HL-60 (cell line): ENCODE data around the gene CTNNBIP1.

Experiments
- DNase-seq, 2 experiments: peaks; one replicate each; pipeline ENCODE4 v3.0.0-alpha.2; 2010 to 2020; ENCODE audit warnings: low read depth in 1 of 2, low spot score in 1 of 2
- H3K27ac ChIP-seq: fragments of 250-450 bp; sonication (Bioruptor Pico); replicated peaks from 2 replicates; pipeline ENCODE4 v1.5.1; 2020; ENCODE audit warnings: mild to moderate bottlenecking, moderate library complexity
- H3K27me3 ChIP-seq: fragments of 250-450 bp; sonication (Bioruptor Pico); 2 replicates; pipeline ENCODE4 v1.5.1; 2021; ENCODE audit warnings: mild to moderate bottlenecking, moderate library complexity; ENCODE audit not compliant: insufficient read depth, poor library complexity, severe bottlenecking
- H3K4me3 ChIP-seq: replicated peaks from 2 replicates; pipeline ENCODE4 v1.5.1; 2011; ENCODE audit warnings: mild to moderate bottlenecking, control low read depth, low read length; ENCODE audit not compliant: insufficient read depth
- GABPA ChIP-seq: IDR thresholded peaks from 2 replicates; pipeline ENCODE4 v1.6.1; 2012; ENCODE audit warnings: low read depth
- POLR2AphosphoS5 ChIP-seq: IDR thresholded peaks from 2 replicates; pipeline ENCODE4 v1.6.1; 2012; ENCODE audit warnings: low read depth
- SPI1 ChIP-seq: IDR thresholded peaks from 2 replicates; pipeline ENCODE4 v1.6.1; 2012; ENCODE audit warnings: low read depth, mild to moderate bottlenecking, borderline replicate concordance
- TF ChIP-seq, protein P1 (sequence below): IDR thresholded peaks from one replicate; pipeline ENCODE4 v1.5.1; 2011; ENCODE audit warnings: low read length, control low read depth, inconsistent platforms; ENCODE audit not compliant: insufficient read depth
- TF ChIP-seq, protein P2 (sequence below): IDR thresholded peaks from 2 replicates; pipeline ENCODE4 v1.6.1; 2012; ENCODE audit warnings: low read depth; ENCODE audit not compliant: insufficient replicate concordance

Gene CTNNBIP1

GRCh38 chr1:9835404-9835757, 74.7 kb downstream of the CTNNBIP1 start:
- no peak for TF ChIP-seq POLR2AphosphoS5
- no peak for TF ChIP-seq GABPA
- TF ChIP-seq SPI1 = no peak
- TF ChIP-seq, protein P1, sequence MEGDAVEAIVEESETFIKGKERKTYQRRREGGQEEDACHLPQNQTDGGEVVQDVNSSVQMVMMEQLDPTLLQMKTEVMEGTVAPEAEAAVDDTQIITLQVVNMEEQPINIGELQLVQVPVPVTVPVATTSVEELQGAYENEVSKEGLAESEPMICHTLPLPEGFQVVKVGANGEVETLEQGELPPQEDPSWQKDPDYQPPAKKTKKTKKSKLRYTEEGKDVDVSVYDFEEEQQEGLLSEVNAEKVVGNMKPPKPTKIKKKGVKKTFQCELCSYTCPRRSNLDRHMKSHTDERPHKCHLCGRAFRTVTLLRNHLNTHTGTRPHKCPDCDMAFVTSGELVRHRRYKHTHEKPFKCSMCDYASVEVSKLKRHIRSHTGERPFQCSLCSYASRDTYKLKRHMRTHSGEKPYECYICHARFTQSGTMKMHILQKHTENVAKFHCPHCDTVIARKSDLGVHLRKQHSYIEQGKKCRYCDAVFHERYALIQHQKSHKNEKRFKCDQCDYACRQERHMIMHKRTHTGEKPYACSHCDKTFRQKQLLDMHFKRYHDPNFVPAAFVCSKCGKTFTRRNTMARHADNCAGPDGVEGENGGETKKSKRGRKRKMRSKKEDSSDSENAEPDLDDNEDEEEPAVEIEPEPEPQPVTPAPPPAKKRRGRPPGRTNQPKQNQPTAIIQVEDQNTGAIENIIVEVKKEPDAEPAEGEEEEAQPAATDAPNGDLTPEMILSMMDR = no peak
- TF ChIP-seq, protein P2, sequence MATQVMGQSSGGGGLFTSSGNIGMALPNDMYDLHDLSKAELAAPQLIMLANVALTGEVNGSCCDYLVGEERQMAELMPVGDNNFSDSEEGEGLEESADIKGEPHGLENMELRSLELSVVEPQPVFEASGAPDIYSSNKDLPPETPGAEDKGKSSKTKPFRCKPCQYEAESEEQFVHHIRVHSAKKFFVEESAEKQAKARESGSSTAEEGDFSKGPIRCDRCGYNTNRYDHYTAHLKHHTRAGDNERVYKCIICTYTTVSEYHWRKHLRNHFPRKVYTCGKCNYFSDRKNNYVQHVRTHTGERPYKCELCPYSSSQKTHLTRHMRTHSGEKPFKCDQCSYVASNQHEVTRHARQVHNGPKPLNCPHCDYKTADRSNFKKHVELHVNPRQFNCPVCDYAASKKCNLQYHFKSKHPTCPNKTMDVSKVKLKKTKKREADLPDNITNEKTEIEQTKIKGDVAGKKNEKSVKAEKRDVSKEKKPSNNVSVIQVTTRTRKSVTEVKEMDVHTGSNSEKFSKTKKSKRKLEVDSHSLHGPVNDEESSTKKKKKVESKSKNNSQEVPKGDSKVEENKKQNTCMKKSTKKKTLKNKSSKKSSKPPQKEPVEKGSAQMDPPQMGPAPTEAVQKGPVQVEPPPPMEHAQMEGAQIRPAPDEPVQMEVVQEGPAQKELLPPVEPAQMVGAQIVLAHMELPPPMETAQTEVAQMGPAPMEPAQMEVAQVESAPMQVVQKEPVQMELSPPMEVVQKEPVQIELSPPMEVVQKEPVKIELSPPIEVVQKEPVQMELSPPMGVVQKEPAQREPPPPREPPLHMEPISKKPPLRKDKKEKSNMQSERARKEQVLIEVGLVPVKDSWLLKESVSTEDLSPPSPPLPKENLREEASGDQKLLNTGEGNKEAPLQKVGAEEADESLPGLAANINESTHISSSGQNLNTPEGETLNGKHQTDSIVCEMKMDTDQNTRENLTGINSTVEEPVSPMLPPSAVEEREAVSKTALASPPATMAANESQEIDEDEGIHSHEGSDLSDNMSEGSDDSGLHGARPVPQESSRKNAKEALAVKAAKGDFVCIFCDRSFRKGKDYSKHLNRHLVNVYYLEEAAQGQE = no peak
- no peak overlapping the region for H3K4me3 ChIP-seq
- no peak for DNase-seq
- H3K27ac ChIP-seq = no peak overlapping the region
- no peaks in the 10 kb centered on the region for H3K27me3 ChIP-seq

DNA sequence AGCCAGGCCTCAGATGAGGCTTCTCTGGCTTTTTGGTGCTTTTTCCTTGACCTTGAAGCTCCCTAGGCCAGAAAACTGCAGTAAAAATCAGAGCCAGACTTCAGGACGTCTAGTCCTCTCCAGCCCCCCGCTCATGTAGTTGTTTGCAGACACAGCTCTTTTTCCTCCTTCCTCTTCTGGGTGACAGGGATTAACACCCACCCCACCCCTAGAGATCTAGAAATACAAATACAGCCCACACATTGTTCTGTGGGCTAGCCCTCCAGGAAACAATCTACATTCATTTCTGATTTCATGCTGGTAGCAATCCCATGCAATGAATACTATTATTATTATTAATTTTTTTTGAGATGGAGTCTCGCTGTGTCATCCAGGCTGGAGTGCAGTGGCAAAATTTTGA, 76.4 kb downstream of the CTNNBIP1 start:
- Histone ChIP-seq H3K27ac (no peak overlapping the region), H3K27me3 (no peaks in the 10 kb centered on the region), H3K4me3 (no peak overlapping the region)
- TF ChIP-seq SPI1 (no peak), GABPA (no peak), POLR2AphosphoS5 (no peak)
- TF ChIP-seq, protein P1 = no peak
- TF ChIP-seq, protein P2 = no peak
- DNase-seq = no peak

DNA sequence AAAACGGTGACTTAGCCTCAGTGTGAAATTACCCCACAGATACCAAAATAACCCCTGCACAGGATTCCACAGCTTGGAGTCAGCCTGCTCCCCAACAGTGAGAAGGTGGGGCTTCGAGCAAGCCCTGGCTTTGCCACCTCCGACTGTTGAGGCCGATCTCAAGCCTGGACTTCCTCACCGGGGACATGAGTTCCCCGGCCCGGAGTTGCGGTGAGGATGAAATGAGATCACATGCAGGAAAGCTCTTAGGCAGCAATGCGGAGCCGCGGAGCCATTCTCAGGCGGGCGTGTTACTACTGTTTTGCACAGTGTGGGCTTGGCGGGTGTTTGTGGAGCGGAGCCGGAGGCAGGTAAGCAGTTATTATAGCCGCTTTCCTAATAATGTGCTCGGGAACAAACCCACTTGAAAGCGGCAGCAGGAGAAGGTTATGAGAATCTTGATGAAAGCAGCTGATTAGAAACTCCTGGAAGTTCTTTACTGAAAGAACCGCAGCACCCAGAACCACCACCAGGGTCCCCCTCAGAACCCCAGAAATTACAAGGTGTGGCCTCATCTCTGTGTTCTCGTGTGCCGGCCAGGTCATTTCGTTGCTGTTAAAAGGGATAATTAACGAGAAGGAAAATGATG, 82.4 kb downstream of the CTNNBIP1 start:
- DNase-seq = no peak

DNA sequence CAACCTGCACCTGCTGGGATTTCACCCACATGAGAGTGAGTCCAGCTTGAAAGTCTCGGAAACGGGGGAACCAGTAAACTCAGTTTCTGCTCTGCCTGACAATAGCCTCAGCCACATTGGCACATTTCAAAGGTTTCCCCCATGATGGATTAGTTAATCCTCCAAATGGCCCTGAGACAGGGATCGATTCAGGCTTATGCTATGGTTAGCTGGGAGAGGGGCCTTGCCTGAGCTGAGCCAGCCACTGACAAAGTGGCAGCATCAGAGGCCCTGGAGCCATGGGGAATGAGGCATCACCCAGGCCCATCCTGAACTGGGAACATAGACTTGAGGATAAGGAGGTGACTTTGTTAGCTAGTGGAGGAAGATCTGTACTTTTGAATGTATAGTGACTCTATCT, 83.5 kb downstream of the CTNNBIP1 start:
- Histone ChIP-seq H3K27me3 (no peaks in the 10 kb centered on the region), H3K4me3 (no peak overlapping the region), H3K27ac (no peak overlapping the region)
- TF ChIP-seq, protein P1 = no peak
- no peak for TF ChIP-seq POLR2AphosphoS5
- TF ChIP-seq SPI1 = no peak
- no peak for TF ChIP-seq GABPA
- TF ChIP-seq, protein P2 = no peak
- no peak for DNase-seq

More for the DNA sequence above, 82.4 kb downstream of the CTNNBIP1 start:
- Histone ChIP-seq H3K27ac (no peak overlapping the region), H3K27me3 (no peaks in the 10 kb centered on the region), H3K4me3 (no peak overlapping the region)
- TF ChIP-seq, protein P1 = no peak
